NK-92 treated with Interleukin-12 subunit alpha and Interleukin-12 subunit beta, amount 100 ng/mL, for 24 hours (cell line): ENCODE results near the gene MPL.
"Not testable (repeated sequence)": the region's sequence is repeated elsewhere in the genome, so short reads cannot be mapped to it uniquely, and the experiment has no call there.

Experiments
- DNase-seq: peaks from one replicate; lab custom pipeline; 2025; lab: John Stamatoyannopoulos, UW

Gene MPL

DNA sequence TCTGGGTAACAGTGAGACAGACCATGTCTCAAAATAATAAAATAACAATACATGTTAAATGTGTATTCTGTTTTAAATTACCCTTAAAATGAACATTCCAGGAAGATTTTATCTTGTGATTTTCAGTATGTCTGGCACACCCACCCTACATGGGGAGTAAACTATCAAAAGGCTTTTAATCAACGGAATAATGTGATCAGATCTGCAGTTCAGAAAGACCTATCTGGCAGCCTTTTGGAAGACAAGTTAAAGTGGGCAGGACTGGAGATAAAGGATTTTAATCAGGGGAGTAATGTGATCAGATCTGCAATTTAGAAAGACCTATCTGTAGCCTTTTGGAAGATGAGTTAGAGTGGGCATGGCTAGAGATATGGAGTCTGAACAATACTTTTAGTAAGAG, 41.9 kb downstream of the MPL start:
- no peak for DNase-seq

DNA sequence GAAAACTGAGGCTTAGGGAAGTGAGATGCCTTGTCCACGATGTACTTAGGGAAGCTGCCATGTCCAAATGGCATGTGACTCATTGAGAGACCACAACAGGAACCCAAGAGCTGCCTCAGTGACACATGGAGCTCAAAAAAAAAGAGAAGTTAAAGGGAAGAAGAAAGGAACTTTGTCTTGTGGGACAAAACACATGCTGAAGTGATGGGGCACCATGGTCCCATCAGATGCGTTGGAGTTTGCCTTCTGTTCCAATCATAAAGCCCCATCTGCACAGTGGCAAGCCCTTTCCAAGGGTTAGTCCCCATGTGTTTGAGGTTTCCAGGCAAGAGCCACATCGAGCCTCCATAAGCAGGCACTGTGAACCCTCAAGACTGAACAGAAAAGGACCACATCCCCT, 44.0 kb downstream of the MPL start:
- DNase-seq: no peak

DNA sequence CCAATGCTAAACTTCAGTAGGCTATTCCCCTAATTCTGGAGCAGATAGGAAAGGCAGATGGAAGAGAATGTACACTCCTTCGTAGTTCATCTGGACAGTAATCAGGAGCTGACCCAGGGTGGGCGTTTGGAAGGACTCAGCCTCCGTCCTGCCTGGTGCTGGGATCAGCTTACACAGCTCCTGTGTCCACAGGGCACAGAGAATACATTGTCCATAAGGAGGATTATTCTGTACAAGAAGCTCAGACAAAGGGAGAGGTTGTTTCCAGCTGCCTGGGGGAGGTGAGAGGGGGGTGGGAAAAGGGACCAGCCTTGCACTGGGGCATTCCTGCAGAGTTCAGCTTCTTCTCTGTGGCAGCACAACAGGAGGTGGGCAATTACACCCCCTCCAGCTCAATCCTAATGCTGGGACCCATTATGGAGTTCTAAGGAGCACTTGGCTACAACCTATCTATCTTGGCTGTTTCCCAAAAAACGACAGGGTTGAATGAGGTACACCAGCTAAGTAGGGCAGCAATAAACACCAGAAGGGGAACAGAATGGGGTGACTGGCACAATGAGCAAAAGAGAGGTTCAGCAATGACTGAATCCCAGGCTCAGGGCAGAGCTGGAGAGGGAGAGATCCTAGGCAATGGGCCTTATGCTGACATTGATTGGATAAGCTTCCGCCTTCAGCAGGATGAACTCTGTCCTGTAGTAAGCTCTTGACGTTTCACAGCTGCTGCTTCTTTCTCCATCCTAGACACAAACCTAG, 44.6 kb downstream of the MPL start:
- DNase-seq: no peak

DNA sequence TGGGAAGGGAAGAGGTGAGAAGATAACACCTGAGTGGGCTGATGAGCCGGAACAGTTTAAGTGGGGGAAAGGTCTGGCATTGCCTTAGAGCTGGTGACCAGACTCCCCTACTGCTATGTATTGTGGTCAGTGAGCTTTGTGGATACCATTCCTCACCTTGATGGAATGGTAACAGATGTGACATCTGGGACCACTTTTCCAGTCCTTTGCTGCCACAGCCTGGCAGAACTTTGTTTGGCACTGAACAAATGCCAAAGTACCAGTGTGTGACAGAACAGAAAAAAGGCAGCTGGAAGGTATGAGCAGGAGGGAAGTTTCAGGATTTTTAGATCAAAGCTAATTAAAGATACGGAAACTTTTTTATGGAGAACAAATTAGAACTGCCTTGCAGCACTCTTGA, 45.8 kb downstream of the MPL start:
- no peak for DNase-seq

DNA sequence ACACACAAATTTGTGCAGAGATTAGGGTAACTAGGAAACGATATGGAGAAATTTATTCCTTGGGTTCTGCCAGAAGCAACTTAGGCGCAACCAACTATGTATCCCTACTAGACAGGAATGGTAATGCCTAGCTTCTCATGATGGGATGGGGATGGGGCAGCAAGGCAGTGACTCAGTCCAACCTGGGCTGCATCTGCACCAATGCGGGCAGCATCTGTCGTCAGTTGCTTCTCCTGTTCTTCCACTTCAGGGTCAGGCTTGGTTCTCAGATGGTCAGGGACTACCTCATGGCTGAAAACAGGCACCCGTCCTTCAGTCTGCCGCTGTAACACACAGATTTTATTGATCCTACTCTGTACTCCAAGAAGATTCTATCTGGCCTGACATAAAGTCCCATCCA, 49.1 kb downstream of the MPL start:
- DNase-seq: no peak

DNA sequence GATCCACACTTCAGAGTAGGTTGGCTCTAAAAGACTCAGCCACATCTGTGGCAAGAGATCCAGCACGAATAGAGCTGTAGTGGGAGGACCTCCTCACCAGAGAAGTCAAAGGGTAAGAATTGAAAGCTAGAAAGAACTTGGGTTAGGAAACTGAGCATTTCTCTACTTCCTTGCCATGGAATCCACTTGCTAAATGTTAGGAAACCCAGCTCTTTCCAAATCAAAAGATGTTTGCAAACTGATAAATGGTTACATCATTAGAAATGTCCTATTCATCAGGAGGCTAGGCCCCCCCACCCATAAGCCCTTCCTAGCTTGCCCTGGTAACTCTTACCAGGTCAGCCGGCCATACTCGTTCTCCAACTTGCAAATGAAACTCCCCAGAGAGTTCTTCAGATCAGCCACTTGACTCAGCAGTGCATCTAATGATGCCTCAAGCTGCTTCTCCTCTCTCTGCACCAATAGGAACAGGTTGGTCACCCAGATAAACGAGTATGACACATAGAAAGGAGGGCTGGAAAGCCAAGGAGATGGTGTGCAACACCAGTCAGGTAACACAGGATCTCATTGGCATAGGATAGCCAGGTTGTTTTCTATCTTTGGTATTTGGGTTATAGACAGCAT, 50.5 kb downstream of the MPL start:
- no peak for DNase-seq

DNA sequence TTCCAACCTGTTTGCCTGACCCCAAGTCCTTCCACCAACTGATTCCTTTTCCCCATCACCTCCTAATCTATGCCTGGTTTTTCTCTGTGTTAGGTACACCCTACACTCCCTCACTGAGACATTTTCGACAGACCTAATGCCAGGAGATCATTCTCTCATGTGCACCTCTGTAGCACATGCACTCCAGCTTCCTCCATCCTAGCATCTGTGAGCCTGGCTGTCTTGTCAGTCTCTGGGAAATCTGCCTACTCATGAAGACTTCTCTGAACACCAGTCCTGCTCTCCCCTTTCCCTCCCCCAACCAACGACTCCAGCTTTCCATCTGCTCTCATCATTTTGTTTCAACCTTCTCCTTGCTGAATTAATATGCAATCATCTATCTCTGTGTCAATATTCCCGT, 51.0 kb downstream of the MPL start:
- DNase-seq: no peak

DNA sequence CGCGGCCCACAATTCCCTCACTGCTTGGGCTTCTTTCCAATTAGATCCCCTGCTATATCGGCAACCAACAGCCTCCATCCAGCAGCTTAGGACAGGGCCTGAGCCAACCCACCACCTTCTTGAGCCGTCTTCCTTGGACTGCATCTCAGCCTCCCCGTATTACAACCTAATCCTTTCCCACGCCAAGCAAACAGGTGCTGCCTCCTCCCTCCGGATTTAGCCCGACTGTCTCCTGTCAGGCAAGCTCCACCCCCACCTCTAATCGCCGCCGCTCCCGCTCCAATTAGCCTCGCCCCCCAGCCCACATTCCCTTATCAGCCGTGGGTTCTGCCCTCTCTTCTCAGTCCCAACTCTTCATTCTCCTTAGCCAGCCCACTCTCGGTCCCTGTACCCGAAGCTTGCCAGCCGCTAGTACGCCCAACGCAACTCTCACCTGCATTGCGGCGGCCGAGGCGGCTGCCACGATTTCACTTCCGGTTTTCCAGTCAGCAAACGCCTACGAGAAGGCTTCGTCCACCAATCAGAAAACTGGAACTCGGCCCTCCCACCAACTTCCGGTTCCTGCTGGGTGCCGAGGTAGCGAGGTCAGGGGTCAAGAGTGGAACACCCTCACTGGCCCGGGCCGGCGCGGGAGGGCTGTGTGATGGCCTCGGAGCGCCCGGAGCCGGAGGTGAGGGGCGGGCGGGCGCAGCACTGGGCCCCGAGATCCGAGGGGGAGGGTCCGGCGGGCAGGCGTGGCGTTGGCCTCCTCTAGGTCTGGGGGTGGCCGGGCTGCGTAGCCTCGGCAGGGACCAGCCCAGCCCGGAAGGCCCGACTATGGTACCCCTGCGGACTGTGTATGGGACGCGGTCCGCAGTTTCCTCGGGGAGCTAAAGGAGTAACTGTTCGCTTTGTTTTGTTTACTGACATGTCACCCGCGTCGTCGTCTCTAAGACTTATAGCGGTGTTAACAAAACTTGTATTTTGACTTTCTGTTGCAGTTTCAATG, 52.0 kb downstream of the MPL start, which contains the start of the genes MED8 and SZT2:
Gene MED8, minus strand, starts transcription at position 475 of the 988 bp plus-strand sequence. Its CDS starts 36 bp downstream, at position 439.
Gene SZT2, plus strand, starts transcription at position 574 of the 988 bp plus-strand sequence. Its CDS starts 70 bp downstream, at position 644.
- DNase-seq: peak; percentile 87

DNA sequence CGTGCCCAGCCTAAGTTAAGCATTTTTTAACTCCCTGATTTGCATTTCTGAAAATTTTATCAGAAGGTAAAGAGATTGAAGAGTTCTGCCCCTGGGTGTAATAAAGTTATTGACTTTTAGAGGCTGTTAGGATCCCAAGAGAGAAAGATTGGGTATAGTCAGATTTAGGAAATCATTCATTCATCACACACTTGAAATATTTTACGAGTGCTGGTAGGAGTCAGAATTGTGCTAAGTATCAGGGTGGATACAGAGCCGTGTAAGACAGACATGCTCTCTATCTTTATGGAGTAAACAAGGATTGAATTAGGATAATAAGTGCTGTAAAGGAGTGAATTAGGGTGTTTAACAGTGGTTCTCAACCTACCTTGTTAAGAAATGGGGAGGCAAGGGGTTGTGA, 55.1 kb downstream of the MPL start:
- DNase-seq: no peak

DNA sequence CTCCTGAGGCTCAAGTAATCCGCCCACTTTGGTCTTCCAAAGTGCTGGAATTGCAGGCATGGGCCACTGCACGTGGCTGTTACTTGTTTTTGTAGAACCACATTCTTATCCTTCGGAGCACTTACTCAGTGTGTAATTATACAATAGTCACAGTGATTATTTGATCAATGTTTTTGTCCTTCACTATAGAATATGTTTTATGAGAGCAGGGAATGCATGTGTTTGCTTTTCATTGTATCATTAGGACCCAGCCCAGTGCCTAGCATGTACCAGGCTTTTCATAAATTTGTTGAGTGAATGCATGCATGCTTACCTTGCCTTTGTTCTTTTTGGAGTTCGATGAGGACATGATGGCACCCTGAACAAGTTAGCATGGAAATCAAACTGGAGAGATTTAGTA, 57.9 kb downstream of the MPL start:
- DNase-seq: no peak

DNA sequence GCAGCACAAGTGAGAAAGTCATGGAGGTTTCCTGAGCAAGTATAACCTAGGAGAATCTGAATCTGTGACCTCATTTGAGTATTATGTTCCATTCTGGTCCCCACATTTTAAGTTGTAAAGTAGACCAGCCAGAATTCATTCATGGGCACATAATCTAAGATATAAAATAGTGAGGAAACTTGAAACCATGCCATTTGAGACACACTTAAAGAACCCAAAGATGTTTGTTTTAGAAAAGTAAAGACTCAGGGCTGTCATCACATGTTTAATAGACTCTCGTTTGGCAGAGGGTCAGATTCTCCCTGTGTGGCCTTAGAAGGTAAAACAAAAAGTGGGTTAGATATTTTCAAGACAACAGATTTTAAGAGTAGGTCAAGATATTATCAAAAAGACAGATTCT, 58.4 kb downstream of the MPL start:
- no peak for DNase-seq

DNA sequence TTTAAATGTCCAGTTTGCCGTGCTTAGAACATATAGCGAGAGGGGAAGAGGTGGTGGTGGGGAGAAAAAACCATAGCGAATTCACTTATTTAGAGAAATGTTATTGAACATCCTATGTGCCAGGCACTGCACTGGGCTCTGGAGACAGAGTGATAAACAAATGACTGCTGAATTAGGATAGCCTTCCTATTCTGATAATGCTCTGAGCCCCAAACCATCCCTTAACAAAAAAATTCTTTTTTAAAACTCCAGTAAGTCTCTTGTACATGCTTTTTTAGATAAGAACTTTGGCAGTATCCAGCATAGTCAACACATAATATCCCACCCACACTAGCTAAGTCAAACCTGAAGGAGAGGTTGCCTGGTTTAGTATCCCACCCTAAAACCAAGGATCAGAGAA, 60.6 kb downstream of the MPL start:
- DNase-seq: no peak

DNA sequence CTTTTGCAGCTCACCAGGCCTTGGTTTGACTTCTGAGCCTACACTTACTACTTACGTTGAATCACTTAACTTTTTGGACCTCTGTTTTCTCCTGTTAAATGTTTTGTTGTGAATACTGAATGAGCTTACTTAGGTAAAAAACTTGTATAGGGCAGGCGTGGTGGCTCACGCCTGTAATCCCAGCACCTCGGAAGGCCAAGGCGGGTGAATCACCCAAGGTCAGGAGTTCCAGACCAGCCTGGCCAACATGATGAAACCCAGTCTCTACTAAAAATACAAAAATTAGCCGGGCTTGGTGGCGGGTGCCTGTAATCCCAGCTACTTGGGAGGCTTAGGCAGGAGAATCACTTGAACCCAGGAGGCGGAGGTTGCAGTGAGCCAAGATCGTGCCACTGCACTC, 62.8 kb downstream of the MPL start:
- DNase-seq: not testable (repeated sequence)

DNA sequence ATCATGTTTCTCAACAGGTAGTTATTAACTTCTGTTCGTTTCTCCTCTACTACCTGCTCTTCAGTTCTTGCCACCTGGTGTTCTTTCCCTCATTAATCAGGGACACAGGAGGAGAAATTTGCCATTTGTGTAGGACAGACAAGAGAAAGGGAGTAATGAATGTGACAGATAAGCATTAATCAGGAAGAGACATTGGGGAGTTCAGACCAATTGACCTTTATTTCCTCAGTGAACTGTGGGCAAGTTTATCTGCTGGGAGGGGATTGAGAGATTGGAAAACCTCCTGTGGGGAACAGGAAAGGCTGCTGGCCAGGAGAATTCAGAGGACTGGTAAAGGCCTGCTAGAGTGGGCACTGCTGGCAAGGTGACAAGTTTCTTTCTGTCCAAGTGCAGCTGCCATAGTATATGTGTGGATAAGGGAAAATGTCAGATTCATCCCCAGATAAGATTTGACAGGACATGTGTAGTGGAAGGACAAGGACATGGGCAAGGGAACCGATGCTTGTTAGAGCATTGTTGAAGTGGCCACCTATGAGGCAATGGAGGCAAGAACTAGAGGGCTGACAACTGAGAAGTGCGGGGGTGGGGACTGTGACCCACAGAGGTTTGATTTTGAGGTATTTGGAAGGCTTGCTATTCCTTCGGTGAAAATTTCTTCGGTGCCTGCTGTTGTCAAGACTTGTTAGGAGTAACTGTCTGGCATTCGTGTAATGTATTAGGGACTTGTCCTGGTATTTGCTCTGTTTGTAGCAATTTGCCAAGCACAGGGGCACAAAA, 64.7 kb downstream of the MPL start:
- no peak for DNase-seq
